Skeletal muscle satellite cell (primary cell): Measurements from ENCODE around the gene ARF6. TPM values are rescaled to one million over a fixed set of nuclear protein-coding genes. Genes with fewer than 3 reads are reported as not detected.

ENCODE experiments used
- small RNA-seq: library from RNA; depleted of rRNA; stranded (forward); fragments of <200 nt; gene quantifications from one replicate; pipeline ENCODE3, GENCODE V24; 2012

The ARF6 gene

Small RNA genes within 50 kb of the gene (small RNA-seq; reads per million reads assigned to genes)
- gene RF00017 (not detected), gene RN7SL2 (18.6 reads per million, percentile 93 among the genes with 10 or more reads in this experiment), gene RN7SL3 (10.0 reads per million, percentile 91 among the genes with 10 or more reads in this experiment), gene RNU6-189P (not detected)
